Measurements from ENCODE around the gene TEX28.
"Not testable (repeated sequence)": the region's sequence is repeated elsewhere in the genome, so short reads cannot be mapped to it uniquely, and the experiment has no call there.

Gene TEX28

GRCh38 chrX:154247377-154248045, 47.4 kb downstream of the TEX28 start:
- DNase-seq (ENCODE audit: low read depth in 2 of 2, low spot score in 1 of 2): not testable (repeated sequence)

- DNase-seq (ENCODE audit: low read depth in 2 of 2, low spot score in 1 of 2): not testable (repeated sequence)
Observed at GRCh38 chrX:154239982-154240503, 54.9 kb downstream of the TEX28 start.

GRCh38 chrX:154238939-154239559, 55.9 kb downstream of the TEX28 start:
- DNase-seq (ENCODE audit: low read depth in 2 of 2, low spot score in 1 of 2): not testable (repeated sequence)

GRCh38 chrX:154233620-154234019, 61.3 kb downstream of the TEX28 start:
- not testable (repeated sequence) for DNase-seq (ENCODE audit: low read depth in 2 of 2, low spot score in 1 of 2)

GRCh38 chrX:154231443-154231842, 63.5 kb downstream of the TEX28 start:
- DNase-seq (ENCODE audit: low read depth in 2 of 2, low spot score in 1 of 2): not testable (repeated sequence)

GRCh38 chrX:154226706-154227105, 68.2 kb downstream of the TEX28 start:
- not testable (repeated sequence) for DNase-seq (ENCODE audit: low read depth in 2 of 2, low spot score in 1 of 2)

- DNase-seq (ENCODE audit: low read depth in 2 of 2, low spot score in 1 of 2): not testable (repeated sequence)
Observed at GRCh38 chrX:154225292-154225691, 69.6 kb downstream of the TEX28 start.

Measured in stimulated activated CD8-positive, alpha-beta memory T cell treated with anti-CD3 and anti-CD28 coated beads, Interleukin-4, amount 100 ng/mL, for 1 hour (primary cell).